NCI-H1930 (cell line): ENCODE results near the gene RAD51B.

Experiments
- DNase-seq, 2 experiments: peaks; one replicate each; lab custom pipeline; 2025; lab: John Stamatoyannopoulos, UW

RAD51B gene

GRCh38 chr14:68669603-68670358, 850.2 kb downstream of the RAD51B start:
- DNase-seq: no peak

- DNase-seq: no peak
Measured at GRCh38 chr14:68670359-68670715, 850.8 kb downstream of the RAD51B start.

GRCh38 chr14:68671909-68672308, 852.3 kb downstream of the RAD51B start:
- DNase-seq: no peak

DNA sequence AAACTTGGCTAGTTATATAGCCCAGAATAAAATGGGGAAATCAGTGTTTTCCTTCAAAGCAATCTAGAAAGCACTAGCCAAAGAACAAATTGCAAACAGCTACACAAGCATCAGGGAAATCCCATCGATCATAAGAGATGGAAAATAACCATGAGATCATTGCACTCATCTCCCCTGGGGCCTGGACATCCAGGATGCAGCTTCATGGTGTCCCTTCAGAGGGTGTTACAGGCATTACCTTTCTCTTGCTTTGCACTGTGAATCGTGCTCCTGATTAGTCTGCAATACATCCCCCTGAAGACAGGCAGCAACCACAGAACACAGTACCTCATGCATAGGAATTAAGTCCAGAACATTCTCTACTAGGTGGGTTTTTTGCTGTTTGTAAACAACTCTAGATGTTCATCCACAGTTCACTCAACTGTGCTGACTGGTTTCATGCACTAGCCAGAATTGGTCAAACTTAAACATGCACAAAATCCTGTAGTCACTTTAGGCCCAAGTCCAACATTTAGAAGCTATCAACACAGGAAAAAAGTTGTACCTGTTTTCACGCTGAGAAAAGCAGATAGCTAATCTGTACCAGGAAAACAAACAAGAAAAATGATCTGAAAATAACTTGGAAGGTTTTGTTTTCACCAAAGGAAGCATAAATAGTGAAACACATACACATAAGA, 853.2 kb downstream of the RAD51B start:
- no peak for DNase-seq

- no peak for DNase-seq
Measured at GRCh38 chr14:68673464-68673863, 853.9 kb downstream of the RAD51B start.

GRCh38 chr14:68674538-68675232, 855.1 kb downstream of the RAD51B start:
- DNase-seq: no peak

DNA sequence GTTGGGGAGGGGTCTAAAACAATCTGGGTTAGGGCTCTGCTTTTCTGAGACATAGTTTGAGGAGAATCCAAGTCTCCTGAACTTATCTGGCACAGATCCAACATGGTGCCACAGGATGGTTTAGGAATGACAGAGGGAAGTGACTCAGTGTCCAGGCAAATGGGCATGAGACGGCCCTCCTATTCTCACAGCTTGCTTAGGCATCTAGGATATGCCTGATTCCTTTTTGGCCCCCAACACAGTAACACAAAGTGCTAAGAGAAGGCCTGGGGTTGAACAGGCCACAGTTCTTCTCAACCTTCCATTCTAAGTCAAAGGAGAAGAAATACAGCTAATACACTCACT, 855.6 kb downstream of the RAD51B start:
- DNase-seq: no peak

DNA sequence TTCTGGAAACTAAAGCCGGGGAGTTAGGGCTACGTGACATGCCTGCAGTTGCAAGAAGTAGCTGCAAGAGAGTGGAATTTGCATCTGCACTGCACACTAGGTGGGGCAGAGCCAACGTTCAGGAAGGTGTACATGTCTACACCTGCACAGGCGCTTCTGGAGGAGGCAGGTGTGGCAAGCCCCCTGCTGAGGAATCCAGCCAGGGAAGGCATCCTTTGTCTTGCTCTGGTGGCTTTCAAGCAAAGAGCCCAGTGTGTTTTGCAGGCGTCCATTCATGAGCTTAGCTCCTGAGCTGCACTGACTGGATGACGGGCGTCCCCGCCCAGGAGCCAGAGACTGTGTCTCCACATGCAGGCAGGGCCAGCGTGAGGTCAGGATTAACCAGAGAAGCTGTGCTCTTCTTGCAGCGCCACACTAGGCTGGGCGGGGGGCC, 856.9 kb downstream of the RAD51B start:
- no peak for DNase-seq

- no peak for DNase-seq
Measured at GRCh38 chr14:68677476-68677875, 857.9 kb downstream of the RAD51B start.

DNA sequence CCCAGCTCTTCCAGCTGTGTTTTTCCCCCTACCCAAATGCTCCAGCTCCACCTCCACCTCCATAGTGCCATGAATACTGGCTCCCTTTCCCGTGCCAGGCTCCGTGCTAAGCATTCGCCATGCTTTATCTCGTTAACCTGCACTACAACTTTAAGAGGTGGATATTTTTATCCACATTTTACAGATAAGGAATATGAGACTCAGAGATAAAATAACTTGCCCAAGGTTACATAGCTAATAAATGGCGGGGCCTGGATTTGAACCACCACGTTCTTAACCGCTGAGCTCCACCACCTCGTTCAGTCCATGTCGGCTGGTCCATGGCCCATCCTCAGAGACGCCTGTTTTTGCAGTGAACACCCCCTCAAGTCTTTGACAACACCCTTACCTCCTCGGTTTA, 858.3 kb downstream of the RAD51B start:
- no peak for DNase-seq

DNA sequence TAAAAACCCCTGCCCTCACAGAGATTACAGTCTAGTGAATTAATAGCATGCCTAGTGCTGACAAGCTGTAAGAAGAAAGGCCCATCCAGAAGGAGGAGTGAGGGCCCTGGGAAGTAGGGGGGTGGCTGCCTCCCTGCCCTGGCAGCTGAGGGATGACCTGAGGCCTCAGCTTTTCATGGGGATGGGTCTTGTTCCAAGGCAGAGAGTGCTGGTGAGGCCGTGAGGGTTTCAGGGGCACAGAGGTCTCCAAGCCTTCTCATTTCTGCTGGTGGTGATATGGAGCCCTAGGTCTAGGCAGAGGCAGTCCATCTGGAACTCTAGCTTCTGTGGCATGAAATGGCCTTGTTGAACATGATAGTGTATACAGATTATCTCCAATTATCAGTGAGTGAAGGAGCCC, 858.9 kb downstream of the RAD51B start:
- DNase-seq: no peak

DNA sequence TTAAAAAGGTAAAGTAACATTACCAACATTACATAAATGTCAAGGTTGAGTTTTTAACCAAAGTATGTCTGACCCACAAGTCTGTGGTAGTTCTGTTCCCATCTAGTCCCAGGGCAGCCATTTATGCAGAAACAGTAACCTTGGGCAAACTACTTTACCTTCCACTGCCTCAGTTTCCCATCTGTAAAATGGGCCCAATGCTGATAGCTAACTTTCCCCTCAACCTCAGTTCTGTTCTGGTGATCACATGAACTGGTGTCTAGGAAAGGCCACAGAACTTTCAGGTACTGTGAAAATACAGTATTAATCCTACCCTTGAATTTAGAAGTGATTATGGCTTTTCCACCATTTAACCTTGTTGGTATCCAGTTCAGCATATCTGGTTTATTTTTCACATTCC, 859.7 kb downstream of the RAD51B start:
- DNase-seq: no peak

DNA sequence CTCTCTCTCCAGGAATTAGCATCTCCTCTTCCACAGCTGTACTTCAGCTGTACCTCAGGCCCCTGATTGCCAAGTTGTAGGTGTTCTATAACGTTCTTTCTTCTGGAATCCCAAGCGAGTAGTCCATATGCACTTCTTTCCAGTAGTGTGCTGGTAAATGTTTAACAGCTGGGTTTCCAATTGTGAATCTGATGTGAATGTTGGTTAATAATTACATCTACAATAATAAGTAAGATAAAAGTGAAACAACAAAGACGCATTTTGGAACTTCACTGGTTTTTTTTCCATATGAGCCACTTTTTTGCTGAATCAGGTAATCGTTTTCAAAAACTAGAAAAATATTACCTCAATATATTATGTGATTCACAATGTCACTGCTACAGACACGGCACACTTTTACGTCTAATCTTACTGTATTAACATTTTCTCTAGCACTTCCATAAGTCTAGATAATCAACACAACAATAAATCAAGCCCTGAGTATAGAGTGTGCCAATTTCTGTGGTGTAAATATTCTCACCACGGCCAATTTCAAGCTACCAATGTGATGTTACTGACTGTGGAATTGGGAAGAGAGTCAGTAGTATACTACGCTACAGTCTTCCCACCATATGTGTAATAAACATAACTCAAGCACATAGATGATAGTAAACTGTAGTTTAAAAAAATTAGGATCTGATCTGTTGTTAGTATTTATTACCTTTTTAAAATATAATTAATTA, 860.3 kb downstream of the RAD51B start:
- DNase-seq: no peak

- no peak for DNase-seq
Measured at GRCh38 chr14:68680541-68681051, 861.0 kb downstream of the RAD51B start.

DNA sequence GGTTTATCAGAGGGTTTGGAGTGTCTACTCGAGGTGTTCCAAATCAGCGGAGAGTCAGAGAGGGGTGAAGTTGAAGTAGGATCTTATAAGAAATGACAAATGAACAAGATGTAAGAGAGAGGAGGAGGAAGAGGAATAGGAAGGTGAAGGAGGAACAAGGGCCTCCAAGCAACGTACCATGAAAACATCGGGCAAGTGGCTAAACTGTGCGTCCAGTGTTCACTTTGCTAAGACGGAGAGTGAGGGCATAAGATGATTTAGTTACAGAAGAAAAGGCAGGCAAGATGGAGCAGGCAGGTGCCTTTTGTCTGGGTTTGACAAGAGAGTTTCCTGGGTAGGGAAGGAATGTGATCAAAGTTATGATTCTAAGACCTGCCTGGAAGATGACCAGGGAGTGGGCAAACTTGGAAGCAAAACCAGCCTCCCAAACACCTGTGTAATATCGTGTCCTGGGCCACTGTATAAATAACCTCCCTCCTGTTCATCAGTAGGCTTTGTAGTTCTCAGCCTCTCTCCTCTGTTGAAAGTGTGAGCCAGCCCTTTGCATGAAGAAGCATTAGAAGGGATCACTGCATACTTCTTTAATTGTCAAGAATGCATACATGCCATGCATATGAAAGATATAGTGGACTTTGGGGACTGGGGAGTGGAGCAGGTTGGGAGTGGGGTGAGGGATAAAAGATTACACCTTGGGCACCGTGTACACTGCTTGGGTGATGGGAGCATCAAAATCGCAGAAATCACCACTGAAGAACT, 861.9 kb downstream of the RAD51B start:
- no peak for DNase-seq

DNA sequence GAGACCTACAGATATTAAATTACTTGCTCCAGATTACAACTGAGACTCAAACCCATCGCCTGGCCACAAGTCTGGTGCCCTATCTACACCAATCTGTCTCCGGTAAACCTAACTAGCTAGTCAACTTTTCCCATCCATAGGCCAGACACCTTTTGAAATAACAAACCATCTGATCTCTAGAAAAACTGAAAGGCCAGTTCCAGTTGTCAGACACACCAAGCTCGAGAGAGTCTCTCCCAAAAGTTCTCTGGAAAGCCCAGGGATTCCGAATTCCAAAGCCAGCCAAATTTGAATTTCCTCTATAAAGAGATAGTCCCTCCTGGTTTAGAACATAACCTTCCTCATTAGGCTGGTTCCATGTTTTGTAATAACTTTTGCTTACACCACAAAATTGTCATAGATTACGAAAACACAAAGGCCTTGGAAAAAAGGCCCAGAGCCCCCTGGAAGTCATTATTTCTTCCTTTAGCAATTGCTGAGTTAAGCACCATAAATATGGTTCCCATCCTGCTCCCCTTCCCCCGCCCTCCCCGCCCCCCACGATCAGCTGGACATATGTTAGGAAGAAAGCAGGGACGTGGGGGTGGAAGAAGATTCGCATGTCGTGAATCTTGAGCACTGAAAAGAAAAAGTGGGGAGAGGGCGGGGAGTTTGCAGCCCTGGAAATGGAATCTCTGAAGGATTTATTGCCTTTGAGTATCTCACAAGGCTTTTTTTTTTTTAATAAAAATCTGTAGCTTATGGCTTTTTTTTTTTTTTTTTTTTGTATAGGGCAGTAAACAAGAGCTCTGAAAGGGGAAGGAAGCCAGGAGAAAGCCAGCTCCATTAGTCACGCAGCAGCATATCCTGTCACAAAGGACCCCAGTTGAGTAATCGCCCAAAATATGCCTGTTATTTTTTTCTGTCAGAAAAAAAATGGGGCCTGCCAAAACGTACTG, 862.9 kb downstream of the RAD51B start:
- DNase-seq: no peak

DNA sequence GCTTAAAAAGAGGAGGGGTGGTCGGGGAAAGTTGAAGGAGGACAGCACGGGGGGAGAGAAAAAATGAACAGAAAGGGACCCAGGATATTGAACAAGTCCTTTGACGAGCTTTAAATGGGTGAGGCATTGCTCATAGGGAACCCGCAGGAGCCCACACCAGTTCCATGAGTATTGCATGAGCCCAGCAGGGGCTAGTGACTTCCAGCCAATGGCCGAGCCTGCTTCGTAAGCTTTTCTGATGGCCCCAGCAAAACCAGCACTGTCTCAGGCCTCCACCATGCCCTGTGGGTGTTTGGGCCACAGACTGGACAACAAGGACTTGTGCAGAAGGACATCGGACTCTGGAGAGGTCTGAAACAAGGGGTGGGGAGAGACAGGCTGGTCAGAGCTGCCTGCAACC, 863.7 kb downstream of the RAD51B start:
- DNase-seq: no peak

GRCh38 chr14:68684466-68685418, 865.2 kb downstream of the RAD51B start:
- DNase-seq: no peak
